HG02981 (cell line): ENCODE measurements around the gene TMEM178A.

ENCODE experiments used
- ATAC-seq: cut with Tn5 transposase; IDR thresholded peaks from one replicate; pipeline ENCODE4 v1.9.1; 2021; ENCODE audit warnings: mild to moderate bottlenecking, moderate library complexity; ENCODE audit not compliant: unreplicated experiment

The TMEM178A gene

GRCh38 chr2:39708003-39708402 lies 42.3 kb downstream of the TMEM178A start:
- no peak for ATAC-seq

GRCh38 chr2:39710807-39711206 lies 45.1 kb downstream of the TMEM178A start:
- no peak for ATAC-seq

- ATAC-seq = no peak
These were observed 47.2 kb downstream of the TMEM178A start for GRCh38 chr2:39712953-39713352.

GRCh38 chr2:39715095-39715494 lies 49.4 kb downstream of the TMEM178A start:
- no peak for ATAC-seq

GRCh38 chr2:39715822-39716221 lies 50.1 kb downstream of the TMEM178A start:
- no peak for ATAC-seq

- ATAC-seq = no peak
These were observed 51.4 kb downstream of the TMEM178A start for GRCh38 chr2:39717067-39717466.

- ATAC-seq = no peak
These were observed 52.8 kb downstream of the TMEM178A start for GRCh38 chr2:39718483-39718882.

GRCh38 chr2:39719317-39719716 lies 53.6 kb downstream of the TMEM178A start:
- ATAC-seq = no peak

- ATAC-seq = no peak
These were observed 55.3 kb downstream of the TMEM178A start for GRCh38 chr2:39720970-39721369.

GRCh38 chr2:39723497-39723896 lies 57.8 kb downstream of the TMEM178A start:
- ATAC-seq = no peak

GRCh38 chr2:39723946-39724827 lies 58.5 kb downstream of the TMEM178A start:
- no peak for ATAC-seq

- no peak for ATAC-seq
These were observed 59.1 kb downstream of the TMEM178A start for GRCh38 chr2:39724828-39725144.

GRCh38 chr2:39725401-39725800 lies 59.7 kb downstream of the TMEM178A start:
- ATAC-seq = no peak

GRCh38 chr2:39728085-39728484 lies 62.4 kb downstream of the TMEM178A start:
- peak; percentile 89 for ATAC-seq

GRCh38 chr2:39728941-39729351 lies 63.2 kb downstream of the TMEM178A start:
- ATAC-seq = peak; percentile 35

- ATAC-seq = no peak
These were observed 64.6 kb downstream of the TMEM178A start for GRCh38 chr2:39730276-39730675.

GRCh38 chr2:39730685-39731302 lies 65.1 kb downstream of the TMEM178A start:
- ATAC-seq = peak; percentile 36

- ATAC-seq = no peak
These were observed 65.8 kb downstream of the TMEM178A start for GRCh38 chr2:39731546-39731945.

GRCh38 chr2:39732482-39732881 lies 66.8 kb downstream of the TMEM178A start:
- ATAC-seq = no peak

GRCh38 chr2:39733070-39733674 lies 67.5 kb downstream of the TMEM178A start:
- no peak for ATAC-seq

- no peak for ATAC-seq
These were observed 68.7 kb downstream of the TMEM178A start for GRCh38 chr2:39734445-39734844.

- ATAC-seq = no peak
These were observed 69.9 kb downstream of the TMEM178A start for GRCh38 chr2:39735648-39736047.
